AG20443 (cell line): Measurements from ENCODE around the gene HOATZ.

Experiments used
- DNase-seq: peaks from one replicate; pipeline ENCODE4 v3.0.0; 2012; ENCODE audit warnings: low spot score, mixed read lengths

HOATZ gene

DNA sequence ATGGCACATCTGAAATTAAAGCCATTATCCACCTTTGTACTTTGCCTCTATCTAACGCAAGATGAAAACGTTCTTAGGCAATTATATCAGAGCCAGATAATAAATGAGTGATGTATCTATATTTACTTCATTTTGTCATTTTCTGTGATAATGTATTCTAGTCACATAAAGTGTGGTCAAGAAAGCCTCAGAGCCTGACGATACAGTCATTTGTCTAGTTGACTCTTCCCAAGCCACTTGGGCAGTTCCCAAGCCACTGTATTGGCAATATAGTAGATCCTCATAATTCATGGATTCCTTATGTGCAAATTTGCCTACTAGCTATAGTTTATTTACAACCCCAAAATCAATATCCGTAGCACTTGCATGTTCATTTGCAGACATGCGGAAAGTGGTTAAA, 7.8 kb downstream of the HOATZ start:
- no peak for DNase-seq

- DNase-seq: no peak
Observed at GRCh38 chr11:111523343-111523742, 8.8 kb downstream of the HOATZ start.

DNA sequence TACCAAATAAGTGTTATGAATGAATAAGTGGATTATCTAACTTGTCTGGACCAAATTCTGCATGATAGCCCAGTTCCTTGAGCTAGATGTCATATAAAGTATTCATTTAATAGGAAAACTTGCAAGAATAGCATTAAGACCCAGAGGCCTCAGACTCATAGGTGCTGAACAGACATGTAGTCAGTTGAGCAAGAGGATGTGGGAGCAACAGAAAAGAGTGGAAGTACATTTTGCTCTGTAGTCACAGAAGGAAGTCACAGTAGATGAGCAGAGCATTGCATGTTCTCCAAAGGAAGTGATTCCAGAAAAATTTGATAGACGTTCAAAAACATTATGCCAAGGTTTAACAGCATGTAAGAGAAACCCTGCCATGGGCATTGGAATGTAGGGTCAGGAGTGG, 9.5 kb downstream of the HOATZ start:
- DNase-seq: no peak

DNA sequence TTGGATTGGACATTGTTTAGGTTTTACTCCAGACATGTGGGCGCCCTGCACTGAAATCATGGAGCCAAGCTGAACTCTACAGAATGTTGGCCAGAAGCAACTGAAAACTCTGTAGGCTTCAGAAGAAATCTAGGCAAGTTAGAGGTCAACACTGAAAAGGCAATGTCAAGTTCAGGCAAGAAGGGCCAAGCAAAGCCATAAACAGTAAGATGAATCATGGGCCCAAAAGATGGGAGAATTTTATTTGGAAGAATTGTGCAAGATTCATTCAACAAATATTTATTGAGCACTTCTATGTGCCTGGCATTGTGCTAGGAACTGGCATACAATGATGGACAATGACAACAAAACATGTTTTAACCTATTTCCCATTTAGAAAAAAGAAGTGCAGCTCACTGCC, 10.9 kb downstream of the HOATZ start:
- no peak for DNase-seq

- peak; percentile 63 for DNase-seq
Observed at GRCh38 chr11:111526501-111526900, 11.9 kb downstream of the HOATZ start.

- no peak for DNase-seq
Observed at GRCh38 chr11:111527279-111527678, 12.7 kb downstream of the HOATZ start.

- DNase-seq: no peak
Observed at GRCh38 chr11:111528557-111528956, 14.0 kb downstream of the HOATZ start.

DNA sequence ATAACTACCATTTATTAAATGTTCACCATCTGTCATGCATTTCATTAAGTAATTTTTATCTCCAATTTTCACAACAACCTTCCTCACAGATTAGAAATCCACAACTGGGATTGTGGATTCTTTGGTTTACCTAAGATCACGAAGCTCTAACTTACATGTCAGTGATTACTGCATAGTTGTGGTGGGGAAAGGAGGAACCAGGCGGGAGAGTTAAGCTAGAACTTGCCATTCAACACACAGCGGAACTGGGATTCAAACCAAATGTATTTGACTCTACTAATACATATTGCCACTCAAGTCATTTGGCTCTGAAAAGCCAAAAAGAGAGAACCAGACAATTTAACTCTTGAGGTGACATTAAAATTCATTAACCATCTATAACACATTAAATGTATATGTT, 15.5 kb downstream of the HOATZ start:
- DNase-seq: no peak

- DNase-seq: no peak
Observed at GRCh38 chr11:111531136-111531535, 16.6 kb downstream of the HOATZ start.

DNA sequence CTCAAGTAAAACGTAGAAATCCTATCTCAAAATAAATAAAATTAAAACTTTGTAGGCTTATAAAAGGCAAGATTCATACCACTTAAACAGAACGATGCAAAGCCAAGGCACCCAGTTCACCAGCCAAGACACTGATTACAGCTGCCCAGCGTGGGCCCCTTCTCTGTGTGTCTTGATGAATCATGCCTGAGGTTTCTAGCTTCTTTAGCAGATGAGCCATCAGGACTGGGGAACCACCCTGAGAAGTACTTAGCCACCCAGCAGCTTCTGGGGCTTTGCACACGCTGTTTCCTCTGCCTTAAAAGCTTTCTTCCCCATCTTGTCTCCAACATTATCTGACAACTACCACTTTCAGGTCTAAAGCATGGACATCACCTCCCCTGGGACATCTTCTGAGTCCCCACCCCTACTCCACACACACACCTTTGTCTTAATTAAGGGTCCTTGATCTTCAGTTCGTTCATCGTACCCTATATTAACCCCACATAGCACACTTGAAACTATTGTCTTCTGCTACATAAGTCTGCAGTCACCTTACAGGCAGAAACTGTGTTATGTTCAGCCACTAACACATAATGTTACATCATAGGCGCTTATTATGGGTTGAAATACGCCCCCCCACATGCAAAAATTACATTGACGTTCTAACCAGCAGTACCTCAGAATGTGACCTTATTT, 17.2 kb downstream of the HOATZ start:
- DNase-seq: peak; percentile 91

GRCh38 chr11:111532365-111532709, 17.8 kb downstream of the HOATZ start:
- DNase-seq: no peak

DNA sequence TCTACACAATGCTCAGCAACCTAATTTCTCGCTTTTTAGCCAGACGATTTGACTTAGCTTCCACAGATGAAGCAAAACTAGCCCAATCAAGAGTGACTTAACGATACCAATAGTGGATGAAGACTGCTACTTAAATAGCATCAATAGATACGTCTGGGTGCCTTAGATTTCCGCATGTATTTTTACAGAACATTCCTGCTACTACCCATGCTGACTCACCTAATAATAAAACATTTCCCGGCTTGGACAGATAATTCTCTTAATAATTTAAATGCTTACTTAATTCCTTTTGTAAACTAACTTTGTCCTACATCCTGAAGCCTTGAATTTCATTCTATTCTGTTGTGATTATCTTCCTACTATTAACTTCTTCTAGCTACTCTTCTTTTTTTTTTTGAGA, 20.7 kb downstream of the HOATZ start:
- no peak for DNase-seq

DNA sequence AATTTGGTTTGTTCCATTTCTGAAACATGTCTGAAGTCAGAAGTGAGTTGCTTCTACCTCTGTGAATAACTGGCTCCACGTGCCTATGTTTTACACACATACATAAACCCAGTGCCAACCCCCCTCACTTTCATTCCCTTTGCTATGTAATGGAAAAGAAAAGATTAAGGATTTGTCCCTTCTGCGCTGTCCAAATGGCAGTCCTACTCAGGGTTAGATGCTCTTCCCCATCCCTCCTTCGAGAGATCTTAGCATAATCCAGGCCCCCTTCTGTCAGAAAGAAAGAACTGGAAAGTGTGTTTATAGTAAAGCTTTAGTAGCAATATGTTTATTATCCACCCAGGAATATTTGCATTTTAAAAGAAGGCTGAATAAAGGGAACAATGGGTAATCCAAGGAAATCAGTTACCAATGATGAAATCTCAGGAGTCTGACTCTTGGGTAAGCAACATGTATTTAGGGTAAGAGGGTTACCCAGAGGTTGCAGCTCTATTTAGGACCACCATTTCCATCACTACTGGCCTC, 22.8 kb downstream of the HOATZ start:
- no peak for DNase-seq

DNA sequence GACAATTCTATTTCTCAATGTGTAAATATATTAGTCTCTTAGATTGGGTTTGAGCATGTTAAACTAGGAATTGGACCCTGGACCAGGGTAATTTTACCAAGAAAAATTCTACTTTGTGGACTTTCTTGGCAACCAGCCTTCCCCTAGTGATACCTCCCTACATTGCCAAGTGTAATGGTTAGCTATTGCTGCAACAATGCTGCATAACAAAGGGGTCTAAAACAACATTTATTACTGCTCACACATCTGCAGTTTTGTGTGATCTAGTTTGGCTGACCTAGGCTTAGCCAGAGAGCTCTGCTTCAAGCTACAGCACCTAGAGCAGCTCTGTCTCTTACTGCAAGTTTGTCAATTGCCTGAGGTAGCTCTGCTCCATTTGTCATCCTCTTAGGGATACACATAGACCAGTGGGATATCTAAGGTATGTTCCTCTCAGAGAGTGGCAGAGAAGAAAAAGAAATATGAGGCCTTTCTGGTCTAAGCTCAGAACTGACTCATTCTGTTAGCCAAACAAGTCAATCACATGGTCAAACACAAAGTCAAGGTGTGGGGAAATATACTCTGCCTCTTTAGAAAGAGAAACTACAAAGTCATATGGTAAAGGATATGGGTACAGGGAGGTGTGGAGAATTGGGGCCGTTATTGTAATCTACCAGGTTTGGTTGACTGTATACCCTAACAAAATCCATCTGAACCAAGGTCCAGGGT, 24.0 kb downstream of the HOATZ start:
- no peak for DNase-seq

GRCh38 chr11:111539426-111540113, 25.0 kb downstream of the HOATZ start:
- no peak for DNase-seq

DNA sequence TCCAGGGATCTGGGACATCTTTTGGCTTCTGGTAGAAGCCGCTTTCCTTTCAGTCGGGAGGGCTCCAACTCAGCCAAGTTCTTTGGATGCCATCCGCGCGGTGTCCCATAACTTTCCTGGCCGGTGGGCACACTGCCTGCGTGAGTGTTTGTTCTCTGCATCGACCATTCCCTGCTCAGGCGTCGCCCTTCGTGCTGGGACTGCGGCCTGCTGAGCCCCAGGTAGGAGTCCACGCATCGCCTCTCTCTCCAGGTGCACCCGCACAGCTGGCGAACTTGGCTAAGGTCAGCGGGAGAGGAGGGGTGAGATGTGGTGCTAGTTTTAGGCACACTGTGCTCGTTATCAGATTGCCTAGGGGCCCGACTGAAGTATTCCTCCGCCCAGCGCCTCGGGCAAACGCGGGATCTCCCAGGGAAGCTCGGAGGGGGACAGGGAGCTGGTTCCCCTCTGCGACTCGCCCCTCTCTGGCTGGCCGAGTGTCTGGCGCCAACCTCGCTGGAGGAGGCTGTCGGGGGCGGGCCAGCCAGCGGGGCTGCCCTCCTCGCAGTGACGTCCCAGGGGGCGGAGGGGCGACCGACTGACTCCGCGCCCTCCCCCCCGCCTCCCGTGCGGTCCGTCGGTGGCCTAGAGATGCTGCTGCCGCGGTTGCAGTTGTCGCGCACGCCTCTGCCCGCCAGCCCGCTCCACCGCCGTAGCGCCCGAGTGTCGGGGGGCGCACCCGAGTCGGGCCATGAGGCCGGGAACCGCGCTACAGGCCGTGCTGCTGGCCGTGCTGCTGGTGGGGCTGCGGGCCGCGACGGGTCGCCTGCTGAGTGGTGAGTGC, 25.7 kb downstream of the HOATZ start, which contains the start of gene LAYN:
LAYN (plus strand) TSS at position 607 of the 823 bp plus-strand sequence; CDS start at position 731, 124 bp downstream.
- peak; percentile 94 for DNase-seq

DNA sequence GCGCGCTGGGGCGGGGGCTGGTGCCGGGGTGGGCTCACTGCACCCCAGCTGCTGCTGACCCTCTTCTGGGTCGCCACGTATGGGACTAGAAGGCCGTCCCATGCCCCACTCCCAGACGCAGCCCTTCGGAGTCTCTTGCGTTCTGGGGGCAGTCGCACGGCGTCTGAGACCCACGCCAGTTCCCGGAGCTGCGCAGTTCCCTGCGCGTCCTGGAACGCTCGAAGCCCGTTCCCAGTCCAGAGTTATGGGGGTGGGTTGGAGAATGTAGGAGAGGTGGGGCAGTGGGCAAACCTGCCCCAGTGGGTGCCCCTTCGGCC, 26.3 kb downstream of the HOATZ start:
- DNase-seq: peak; percentile 49

DNA sequence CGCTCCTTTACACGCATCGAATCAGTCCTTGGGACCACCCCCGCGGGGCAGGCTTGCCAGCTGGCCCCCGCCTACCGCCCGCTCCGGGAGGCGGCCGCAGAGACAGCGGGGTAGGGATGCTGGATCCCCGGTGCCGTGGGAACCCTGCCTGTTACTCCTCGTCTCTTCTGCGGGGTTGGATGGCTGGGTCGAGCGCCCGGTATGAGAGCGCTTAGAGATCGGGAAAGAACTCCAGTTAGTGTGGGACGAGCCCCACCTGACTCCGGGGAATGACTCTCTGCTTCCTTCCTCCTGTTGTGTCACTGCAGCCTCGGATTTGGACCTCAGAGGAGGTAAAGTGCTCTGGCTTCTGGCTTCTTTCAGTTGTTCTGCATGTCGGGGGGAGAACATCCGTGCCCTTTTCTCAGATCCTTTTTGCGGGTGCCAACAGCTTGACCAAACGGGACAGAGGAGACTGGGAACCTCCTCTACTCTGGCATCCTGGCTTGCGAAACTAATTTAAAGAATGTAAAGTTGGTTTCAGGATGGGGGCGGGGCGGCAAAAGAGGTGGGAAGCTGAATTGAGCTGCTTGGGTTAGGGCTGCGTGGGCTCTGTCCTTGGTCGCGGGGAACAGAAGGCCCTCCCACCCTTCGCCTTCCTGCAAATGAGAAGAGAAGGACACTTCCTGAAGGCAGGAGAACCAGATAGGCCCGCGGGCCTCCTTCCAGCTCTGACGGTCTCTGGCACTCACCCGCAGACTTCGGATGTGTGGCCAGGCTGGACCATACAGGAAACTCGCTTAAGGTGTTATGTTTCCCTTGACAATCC, 26.9 kb downstream of the HOATZ start:
- DNase-seq: peak; percentile 69

- no peak for DNase-seq
Observed at GRCh38 chr11:111542606-111543275, 28.2 kb downstream of the HOATZ start.

DNA sequence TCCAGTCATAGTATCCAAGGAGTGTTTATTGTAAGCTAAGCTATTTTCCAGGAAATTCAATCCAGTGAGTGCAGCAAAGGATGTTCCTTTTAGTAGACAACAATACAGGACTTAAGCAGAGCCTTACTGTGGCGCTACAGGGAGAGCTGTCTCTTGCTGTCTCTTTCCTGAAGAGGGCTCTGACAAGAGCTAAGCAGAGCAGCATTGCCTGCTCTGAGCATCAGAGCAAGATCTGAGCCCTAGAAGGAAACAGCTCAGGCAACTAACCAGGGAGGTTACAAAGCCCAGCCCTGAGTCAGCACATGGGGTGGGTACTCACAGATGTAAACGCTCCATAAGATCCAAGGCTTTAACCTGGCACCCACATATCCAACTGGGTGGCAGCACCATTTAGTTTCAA, 33.9 kb downstream of the HOATZ start:
- DNase-seq: no peak
